H9 (cell line): ENCODE results near the gene APCDD1L. TPM values are rescaled to one million over a fixed set of nuclear protein-coding genes. Genes with fewer than 3 reads are reported as not detected.

Experiments used
- DNase-seq: peaks from one replicate; pipeline ENCODE4 v3.0.0-alpha.2; 2017
- H2AFZ ChIP-seq: one replicate; pipeline ENCODE4 v1.6.1; 2013; ENCODE audit warnings: mild to moderate bottlenecking, low read length, control low read depth, moderate library complexity
- H2AK5ac ChIP-seq: 2 replicates; pipeline ENCODE4 v1.6.1; 2013; ENCODE audit warnings: low read length, control low read depth, mixed read lengths; ENCODE audit not compliant: insufficient read length
- H2BK120ac ChIP-seq: one replicate; pipeline ENCODE4 v1.6.1; 2013; ENCODE audit warnings: low read depth, mild to moderate bottlenecking, low read length, control low read depth, inconsistent platforms; ENCODE audit not compliant: poor library complexity, severe bottlenecking
- H2BK12ac ChIP-seq: 2 replicates; pipeline ENCODE4 v1.6.1; 2013; ENCODE audit warnings: low read length, control low read depth, mixed read lengths, low read depth; ENCODE audit not compliant: insufficient read length
- H2BK15ac ChIP-seq: 2 replicates; pipeline ENCODE4 v1.6.1; 2013; ENCODE audit warnings: low read depth, low read length, control low read depth
- H2BK20ac ChIP-seq: one replicate; pipeline ENCODE4 v1.6.1; 2013; ENCODE audit warnings: low read depth, mild to moderate bottlenecking, low read length, control low read depth, inconsistent platforms; ENCODE audit not compliant: poor library complexity, severe bottlenecking
- H2BK5ac ChIP-seq: 2 replicates; pipeline ENCODE4 v1.6.1; 2013; ENCODE audit warnings: low read length, control low read depth, mixed read lengths; ENCODE audit not compliant: insufficient read length
- H3K14ac ChIP-seq: 2 replicates; pipeline ENCODE4 v1.6.1; 2013; ENCODE audit warnings: low read length, control low read depth; ENCODE audit not compliant: insufficient read depth
- H3K18ac ChIP-seq: 2 replicates; pipeline ENCODE4 v1.6.1; 2013; ENCODE audit warnings: low read depth, mild to moderate bottlenecking, mixed read lengths, low read length, control low read depth; ENCODE audit not compliant: insufficient read length
- H3K23ac ChIP-seq: 2 replicates; pipeline ENCODE4 v1.6.1; 2013; ENCODE audit warnings: low read length, control low read depth, mixed read lengths, low read depth; ENCODE audit not compliant: insufficient read length
- H3K23me2 ChIP-seq: 2 replicates; pipeline ENCODE4 v1.6.1; 2013; ENCODE audit warnings: low read depth, mild to moderate bottlenecking, mixed read lengths, low read length, control low read depth; ENCODE audit not compliant: insufficient read length, poor library complexity, severe bottlenecking
- H3K27ac ChIP-seq: 2 replicates; pipeline ENCODE4 v1.5.1; 2013; ENCODE audit warnings: low read length, control low read depth, mixed read lengths, low read depth; ENCODE audit not compliant: insufficient read length
- H3K27me3 ChIP-seq: 2 replicates; pipeline ENCODE4 v1.6.1; 2013; ENCODE audit warnings: low read length, control low read depth, inconsistent platforms; ENCODE audit not compliant: insufficient read depth
- H3K4ac ChIP-seq: 2 replicates; pipeline ENCODE4 v1.6.1; 2013; ENCODE audit warnings: low read depth, mild to moderate bottlenecking, control low read depth, inconsistent platforms, low read length, moderate library complexity
- H3K4me1 ChIP-seq: 2 replicates; pipeline ENCODE4 v1.6.1; 2013; ENCODE audit warnings: low read length, control low read depth, inconsistent platforms; ENCODE audit not compliant: insufficient read depth
- H3K4me2 ChIP-seq: 2 replicates; pipeline ENCODE4 v1.6.1; 2013; ENCODE audit warnings: low read length, control low read depth, mixed read lengths; ENCODE audit not compliant: insufficient read length, insufficient read depth
- H3K56ac ChIP-seq: 2 replicates; pipeline ENCODE4 v1.6.1; 2013; ENCODE audit warnings: low read depth, mild to moderate bottlenecking, mixed read lengths, low read length, control low read depth; ENCODE audit not compliant: insufficient read length
- H3K79me1 ChIP-seq: 2 replicates; pipeline ENCODE4 v1.6.1; 2013; ENCODE audit warnings: low read depth, mild to moderate bottlenecking, moderate library complexity, low read length, control low read depth, inconsistent platforms; ENCODE audit not compliant: insufficient read depth, poor library complexity, severe bottlenecking
- H3K79me2 ChIP-seq: 2 replicates; pipeline ENCODE4 v1.6.1; 2013; ENCODE audit warnings: low read length, control low read depth, inconsistent platforms; ENCODE audit not compliant: insufficient read depth
- H3K9ac ChIP-seq: 2 replicates; pipeline ENCODE4 v1.6.1; 2013; ENCODE audit warnings: low read length, control low read depth, mixed read lengths; ENCODE audit not compliant: insufficient read length; ENCODE audit errors: extremely low read depth
- H3K9me3 ChIP-seq: one replicate; pipeline ENCODE4 v1.6.1; 2013; ENCODE audit warnings: low read depth, low read length, inconsistent platforms; ENCODE audit not compliant: control insufficient read depth
- H3T11ph ChIP-seq: one replicate; pipeline ENCODE4 v1.6.1; 2013; ENCODE audit warnings: mild to moderate bottlenecking, low read length, control low read depth, inconsistent platforms
- H4K20me1 ChIP-seq: one replicate; pipeline ENCODE4 v1.6.1; 2013; ENCODE audit not compliant: control insufficient read depth, insufficient read length, insufficient read depth
- H4K5ac ChIP-seq: 2 replicates; pipeline ENCODE4 v1.6.1; 2013; ENCODE audit warnings: low read depth, mild to moderate bottlenecking, mixed read lengths, low read length, control low read depth; ENCODE audit not compliant: insufficient read length
- H4K8ac ChIP-seq: replicated peaks from 2 replicates; pipeline ENCODE4 v1.6.1; 2013; ENCODE audit warnings: low read length, control low read depth, mixed read lengths, low read depth; ENCODE audit not compliant: insufficient read length
- H4K91ac ChIP-seq: 2 replicates; pipeline ENCODE4 v1.6.1; 2013; ENCODE audit warnings: low read depth, mild to moderate bottlenecking, moderate library complexity, mixed read lengths, low read length, control low read depth; ENCODE audit not compliant: insufficient read length
- H3K27ac Mint-ChIP-seq, 3 experiments: 2 replicates in 2 of 3; 3 replicates in 1 of 3; pipeline ENCODE4 v1.8.0; 2020 to 2021; ENCODE audit warnings: mixed read lengths in 3 of 3, mild to moderate bottlenecking in 1 of 3, moderate library complexity in 1 of 3
- H3K27me3 Mint-ChIP-seq: 2 replicates; pipeline ENCODE4 v1.8.0; 2021; ENCODE audit warnings: low read depth, mild to moderate bottlenecking, moderate library complexity, mixed read lengths
- H3K36me3 Mint-ChIP-seq, 3 experiments: 2 replicates in 2 of 3; 3 replicates in 1 of 3; pipeline ENCODE4 v1.8.0; 2020 to 2021; ENCODE audit warnings: low read depth in 3 of 3, mixed read lengths in 3 of 3; ENCODE audit not compliant: insufficient read depth in 1 of 3
- H3K4me1 Mint-ChIP-seq, 2 experiments: 2 replicates each; pipeline ENCODE4 v1.8.0; 2020; ENCODE audit warnings: mixed read lengths in 2 of 2
- H3K4me3 Mint-ChIP-seq, 2 experiments: 2 replicates in 1 of 2; 3 replicates in 1 of 2; pipeline ENCODE4 v1.8.0; 2020 to 2021; ENCODE audit warnings: mild to moderate bottlenecking in 2 of 2, mixed read lengths in 2 of 2, moderate library complexity in 1 of 2
- H3K9me3 Mint-ChIP-seq, 2 experiments: 2 replicates in 1 of 2; 3 replicates in 1 of 2; pipeline ENCODE4 v1.8.0; 2020; ENCODE audit warnings: mild to moderate bottlenecking in 2 of 2, mixed read lengths in 2 of 2, moderate library complexity in 1 of 2
- total RNA-seq: library from RNA; stranded (reverse); gene quantifications from 2 replicates; pipeline ENCODE4 v1.2.1, GENCODE V29; 2021
- TF ChIP-seq, protein P1 (sequence below): fragments of 200-600 bp; sonication (generic); conservative IDR thresholded peaks from 3 replicates; pipeline ENCODE4 v1.8.0; 2021; ENCODE audit warnings: antibody characterized with exemption, mild to moderate bottlenecking

APCDD1L gene
- total RNA-seq, 1 experiment from 2014 or later: 0.68 TPM

DNA sequence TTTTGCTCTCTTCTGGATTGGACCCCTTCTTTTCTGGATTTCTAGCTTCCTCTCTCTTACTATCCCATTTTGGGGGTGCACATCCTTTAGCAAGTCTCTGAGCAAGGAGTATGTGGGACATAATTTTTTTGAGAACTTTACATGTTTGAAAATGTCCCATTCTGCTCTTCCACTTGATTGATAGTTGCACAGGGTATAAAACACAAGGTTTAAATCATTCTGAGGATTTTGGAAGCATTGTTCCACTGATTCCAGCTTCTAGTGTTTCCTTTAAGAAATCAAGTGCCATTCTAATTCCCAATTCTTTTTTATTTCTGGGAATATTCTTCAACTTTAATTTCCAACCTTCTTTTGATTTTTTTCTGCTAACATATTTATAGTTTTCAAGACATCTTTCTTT, 60.7 kb downstream of the APCDD1L start:
- no peaks in the 10 kb centered on the region for H3K27me3 ChIP-seq
- H4K20me1 ChIP-seq: no peaks in the 10 kb centered on the region
- no peak overlapping the region for H3K56ac ChIP-seq
- no peak overlapping the region for H3K4ac ChIP-seq
- H3K27ac ChIP-seq: no peak overlapping the region
- no peak overlapping the region for H2AK5ac ChIP-seq
- no peak overlapping the region for H3K9ac ChIP-seq
- peaks cover 5% of the 10 kb centered on the region; the same call in 1 of the 2 replicates for H3K4me1 ChIP-seq
- no peaks in the 10 kb centered on the region for H3K79me1 ChIP-seq
- peaks cover 0 to 14% (median 7%) of the 10 kb centered on the region in 3 experiments; a peak in 4 of 7 replicates for H3K36me3 Mint-ChIP-seq
- no peaks in the 10 kb centered on the region for H3K9me3 ChIP-seq
- H4K5ac ChIP-seq: no peak overlapping the region
- no peaks in the 10 kb centered on the region for H3K27me3 Mint-ChIP-seq
- no peaks in the 10 kb centered on the region for H3K23me2 ChIP-seq
- no peak overlapping the region for H3K18ac ChIP-seq
- no peak overlapping the region for H3K23ac ChIP-seq
- no peak overlapping the region for H4K91ac ChIP-seq
- H2BK15ac ChIP-seq: no peak overlapping the region
- no peak overlapping the region for H3K14ac ChIP-seq
- no peak overlapping the region for H2BK5ac ChIP-seq
- H2BK12ac ChIP-seq: no peak overlapping the region
- no peak overlapping the region for H2AFZ ChIP-seq
- H3K4me3 Mint-ChIP-seq: no peak overlapping the region
- H3K9me3 Mint-ChIP-seq: peaks cover 0 to 3% of the 10 kb centered on the region in 2 experiments; a peak in 2 of 5 replicates
- no peak overlapping the region for H2BK20ac ChIP-seq
- H2BK120ac ChIP-seq: no peak overlapping the region
- no peak overlapping the region for H3K27ac Mint-ChIP-seq
- no peak overlapping the region for H3K4me2 ChIP-seq
- no peaks in the 10 kb centered on the region for H3K79me2 ChIP-seq
- H4K8ac ChIP-seq: no peak overlapping the region
- H3K4me1 Mint-ChIP-seq: peaks cover 26 to 44% of the 10 kb centered on the region in 2 experiments
- no peak overlapping the region for H3T11ph ChIP-seq
- TF ChIP-seq, protein P1, sequence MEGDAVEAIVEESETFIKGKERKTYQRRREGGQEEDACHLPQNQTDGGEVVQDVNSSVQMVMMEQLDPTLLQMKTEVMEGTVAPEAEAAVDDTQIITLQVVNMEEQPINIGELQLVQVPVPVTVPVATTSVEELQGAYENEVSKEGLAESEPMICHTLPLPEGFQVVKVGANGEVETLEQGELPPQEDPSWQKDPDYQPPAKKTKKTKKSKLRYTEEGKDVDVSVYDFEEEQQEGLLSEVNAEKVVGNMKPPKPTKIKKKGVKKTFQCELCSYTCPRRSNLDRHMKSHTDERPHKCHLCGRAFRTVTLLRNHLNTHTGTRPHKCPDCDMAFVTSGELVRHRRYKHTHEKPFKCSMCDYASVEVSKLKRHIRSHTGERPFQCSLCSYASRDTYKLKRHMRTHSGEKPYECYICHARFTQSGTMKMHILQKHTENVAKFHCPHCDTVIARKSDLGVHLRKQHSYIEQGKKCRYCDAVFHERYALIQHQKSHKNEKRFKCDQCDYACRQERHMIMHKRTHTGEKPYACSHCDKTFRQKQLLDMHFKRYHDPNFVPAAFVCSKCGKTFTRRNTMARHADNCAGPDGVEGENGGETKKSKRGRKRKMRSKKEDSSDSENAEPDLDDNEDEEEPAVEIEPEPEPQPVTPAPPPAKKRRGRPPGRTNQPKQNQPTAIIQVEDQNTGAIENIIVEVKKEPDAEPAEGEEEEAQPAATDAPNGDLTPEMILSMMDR: no peak
- DNase-seq: no peak
